ENCODE data around the gene STK11.
A peak's percentile ranks its signal among the peaks of the same experiment; 100 is the strongest.

STK11 gene

GRCh38 chr19:1210227-1210538 is 4.6 kb downstream of the STK11 start:
- no peak for DNase-seq

GRCh38 chr19:1211494-1212234 is 6.1 kb downstream of the STK11 start:
- no peak for DNase-seq

- DNase-seq, result peak; percentile 58
Measured at GRCh38 chr19:1213391-1214286, 8.1 kb downstream of the STK11 start.

GRCh38 chr19:1214299-1214861 is 8.8 kb downstream of the STK11 start:
- no peak for DNase-seq

- no peak for DNase-seq
Measured at GRCh38 chr19:1214862-1215731, 9.5 kb downstream of the STK11 start.

- DNase-seq, result no peak
Measured at GRCh38 chr19:1216756-1217155, 11.2 kb downstream of the STK11 start.

- DNase-seq, result no peak
Measured at GRCh38 chr19:1217366-1217765, 11.8 kb downstream of the STK11 start.

- DNase-seq, result no peak
Measured at GRCh38 chr19:1218751-1219567, 13.4 kb downstream of the STK11 start.

- DNase-seq, result no peak
Measured at GRCh38 chr19:1219786-1220476, 14.4 kb downstream of the STK11 start.

GRCh38 chr19:1220477-1220930 is 14.9 kb downstream of the STK11 start:
- no peak for DNase-seq

- no peak for DNase-seq
Measured at GRCh38 chr19:1220976-1221903, 15.7 kb downstream of the STK11 start.

GRCh38 chr19:1221904-1222255 is 16.3 kb downstream of the STK11 start:
- no peak for DNase-seq

GRCh38 chr19:1222394-1222793 is 16.8 kb downstream of the STK11 start:
- no peak for DNase-seq

GRCh38 chr19:1223018-1223855 is 17.7 kb downstream of the STK11 start:
- peak; percentile 50 for DNase-seq

- no peak for DNase-seq
Measured at GRCh38 chr19:1224047-1224825, 18.7 kb downstream of the STK11 start.

GRCh38 chr19:1224847-1225246 is 19.3 kb downstream of the STK11 start:
- DNase-seq, result no peak

GRCh38 chr19:1225440-1226226 is 20.1 kb downstream of the STK11 start:
- no peak for DNase-seq

GRCh38 chr19:1226227-1226518 is 20.6 kb downstream of the STK11 start:
- no peak for DNase-seq

All from CD4-positive, alpha-beta T cell treated with Interleukin-17A for 4 hours (primary cell).